SK-N-MC (cell line): ENCODE measurements around the gene ERG.

Experiments used
- EZH2 ChIP-seq: fragments of 200-600 bp; sonication (generic); IDR thresholded peaks from one replicate; pipeline ENCODE4 v1.6.1; 2017; ENCODE audit warnings: antibody characterized with exemption
- POLR2AphosphoS5 ChIP-seq: IDR thresholded peaks from 2 replicates; pipeline ENCODE4 v1.6.1; 2012; ENCODE audit warnings: mild to moderate bottlenecking, low read depth, low read length, borderline replicate concordance

GRCh38 chr21:38444691-38445090 is 53.6 kb downstream of the ERG start:
- TF ChIP-seq EZH2 (no peak), POLR2AphosphoS5 (no peak)
